ENCODE measurements around the gene KRT32. TPM values are rescaled to one million over a fixed set of nuclear protein-coding genes. Genes with fewer than 3 reads are reported as not detected.

KRT32 gene
- total and polyA plus RNA-seq, 2 donors (not counting 1 experiment from before 2014, with no cell fraction given), result not detected

- H3K9me3 ChIP-seq (ENCODE audit: control extremely low read depth in 1 of 3, control insufficient read depth in 2 of 3, insufficient read depth in 1 of 3, low read length in 2 of 3), result peaks cover 0 to 4% (median 0%) of the 10 kb centered on the region in 3 donors
- H3K27ac Mint-ChIP-seq, result no peak overlapping the region
- no peaks in the 10 kb centered on the region for H3K4me1 ChIP-seq (ENCODE audit: control insufficient read depth in 2 of 2, insufficient read depth in 2 of 2, low read length in 2 of 2)
- H3K27ac ChIP-seq (ENCODE audit: low read length in 2 of 2), result no peak overlapping the region
- no peaks in the 10 kb centered on the region for H4K20me1 ChIP-seq (ENCODE audit: control insufficient read depth, insufficient read depth, low read length, poor library complexity, severe bottlenecking)
- H2AFZ ChIP-seq (ENCODE audit: insufficient read depth, low read depth, low read length, poor library complexity, severe bottlenecking), result no peak overlapping the region
- ChIA-PET CTCF (no interaction called here), POLR2A (no interaction called here)
- peaks cover 34% of the 10 kb centered on the region for H3K27me3 Mint-ChIP-seq
- H3K27me3 ChIP-seq (replicated peaks in 1 of 4; ENCODE audit: control extremely low read depth in 1 of 4, control insufficient read depth in 3 of 4, insufficient read depth in 4 of 4, low read length in 3 of 4), result no peaks in the 10 kb centered on the region
- no peak overlapping the region for H3K4me3 ChIP-seq (ENCODE audit: control extremely low read depth in 1 of 5, extremely low read depth in 1 of 5, insufficient read depth in 1 of 5, low read depth in 2 of 5, low read length in 4 of 5)
- DNase-seq (no peak), ATAC-seq (ENCODE audit: low read depth) (no peak)
- WGBS (ENCODE audit: insufficient coverage), result 73% methylated on average over 7 of the region's 7 CpGs
- H3K79me2 ChIP-seq (ENCODE audit: control insufficient read depth, insufficient read depth, low read length), result no peaks in the 10 kb centered on the region
- no peak overlapping the region for H3K9ac ChIP-seq (ENCODE audit: low read length)
- no peak overlapping the region for H3K4me3 Mint-ChIP-seq
- intact Hi-C loops (cut with micrococcal nuclease), result no loop called here
- no peak overlapping the region for H3K4me2 ChIP-seq (replicated peaks; ENCODE audit: low read depth, low read length, poor library complexity, severe bottlenecking)
- no peaks in the 10 kb centered on the region for H3K36me3 ChIP-seq (replicated peaks in 1 of 2; ENCODE audit: control extremely low read depth in 1 of 2, control insufficient read depth in 1 of 2, extremely low read depth in 1 of 2, insufficient read depth in 2 of 2, low read length in 1 of 2)
- no peak for TF ChIP-seq CTCF (IDR thresholded peaks at IDR 0.05)
- TF ChIP-seq EZH2 (IDR thresholded peaks at IDR 0.05; ENCODE audit: borderline replicate concordance, insufficient read depth, low read depth, low read length, poor library complexity, severe bottlenecking), result no peak
- H3K4me1 Mint-ChIP-seq, result no peaks in the 10 kb centered on the region
- H3K9me3 Mint-ChIP-seq (ENCODE audit: insufficient read depth), result no peaks in the 10 kb centered on the region
Observed at GRCh38 chr17:41437254-41437653, 29.9 kb downstream of the KRT32 start.

GRCh38 chr17:41434415-41434814, 32.8 kb downstream of the KRT32 start:
- Histone ChIP-seq H3K27me3 (replicated peaks in 1 of 4; ENCODE audit: control extremely low read depth in 1 of 4, control insufficient read depth in 3 of 4, insufficient read depth in 4 of 4, low read length in 3 of 4) (peaks cover 0 to 4% (median 2%) of the 10 kb centered on the region in 4 experiments), H3K9me3 (ENCODE audit: control extremely low read depth in 1 of 3, control insufficient read depth in 2 of 3, insufficient read depth in 1 of 3, low read length in 2 of 3) (no peaks in the 10 kb centered on the region), H3K36me3 (replicated peaks in 1 of 2; ENCODE audit: control extremely low read depth in 1 of 2, control insufficient read depth in 1 of 2, extremely low read depth in 1 of 2, insufficient read depth in 2 of 2, low read length in 1 of 2) (no peaks in the 10 kb centered on the region), H3K79me2 (ENCODE audit: control insufficient read depth, insufficient read depth, low read length) (no peaks in the 10 kb centered on the region), H4K20me1 (ENCODE audit: control insufficient read depth, insufficient read depth, low read length, poor library complexity, severe bottlenecking) (no peaks in the 10 kb centered on the region), H2AFZ (ENCODE audit: insufficient read depth, low read depth, low read length, poor library complexity, severe bottlenecking) (no peak overlapping the region), H3K4me3 (ENCODE audit: control extremely low read depth in 1 of 5, extremely low read depth in 1 of 5, insufficient read depth in 1 of 5, low read depth in 2 of 5, low read length in 4 of 5) (no peak overlapping the region), H3K4me1 (ENCODE audit: control insufficient read depth in 2 of 2, insufficient read depth in 2 of 2, low read length in 2 of 2) (no peaks in the 10 kb centered on the region), H3K9ac (ENCODE audit: low read length) (no peak overlapping the region), H3K27ac (ENCODE audit: low read length in 2 of 2) (no peak overlapping the region), H3K4me2 (replicated peaks; ENCODE audit: low read depth, low read length, poor library complexity, severe bottlenecking) (no peak overlapping the region)
- TF ChIP-seq EZH2 (IDR thresholded peaks at IDR 0.05; ENCODE audit: borderline replicate concordance, insufficient read depth, low read depth, low read length, poor library complexity, severe bottlenecking) (no peak), CTCF (IDR thresholded peaks at IDR 0.05) (no peak)
- Mint-ChIP-seq H3K9me3 (ENCODE audit: insufficient read depth) (no peaks in the 10 kb centered on the region), H3K27me3 (peaks cover 26% of the 10 kb centered on the region), H3K4me1 (peaks cover 2% of the 10 kb centered on the region), H3K27ac (no peak overlapping the region), H3K4me3 (no peak overlapping the region)
- CTCF ChIA-PET, result interaction anchor here (1.0 to 1.7 kb wide), 2 partner anchors 17 to 214 kb away, joined by 3 to 6 read pairs; no protein-coding TSS in a partner anchor
- WGBS (ENCODE audit: insufficient coverage), result 100% methylated on average over 2 of the region's 5 CpGs
- ATAC-seq (ENCODE audit: low read depth) (no peak), DNase-seq (no peak)
- POLR2A ChIA-PET, result no interaction called here
- intact Hi-C loops (cut with micrococcal nuclease), result no loop called here

Data from B cell (primary cell).